AG04450 (cell line): ENCODE measurements around the gene PPA1. TPM values are rescaled to one million over a fixed set of nuclear protein-coding genes. Genes with fewer than 3 reads are reported as not detected.
"Not testable (repeated sequence)": the region's sequence is repeated elsewhere in the genome, so short reads cannot be mapped to it uniquely, and the experiment has no call there.

Experiments
- CTCF ChIA-PET: fragments of 300-600, 350-600 bp; formaldehyde crosslinking; extraction: SDS; loops from one replicate; lab custom pipeline; 2022; ENCODE audit warnings: antibody characterized with exemption, inconsistent platforms; lab: Charles Lee
- POLR2A ChIA-PET: fragments of 350-600 bp; formaldehyde crosslinking; extraction: SDS; loops from one replicate; lab custom pipeline; 2021; ENCODE audit warnings: antibody characterized with exemption, inconsistent platforms; lab: Yijun Ruan, JAX
- DNase-seq: peaks from one replicate; pipeline ENCODE4 v3.0.0-alpha.2; 2011; ENCODE audit warnings: low read depth, low spot score
- H3K27ac ChIP-seq: one replicate; pipeline ENCODE4 v1.5.1; 2012; ENCODE audit warnings: low read depth, low read length, control low read depth
- H3K27me3 ChIP-seq: one replicate; pipeline ENCODE4 v1.6.0; 2012; ENCODE audit warnings: low read length; ENCODE audit not compliant: control insufficient read depth, insufficient read depth
- H3K4me3 ChIP-seq: 2 replicates; pipeline ENCODE4 v1.5.1; 2011; ENCODE audit warnings: mild to moderate bottlenecking, low read depth, low read length, control low read depth
- H3K9me3 ChIP-seq: 2 replicates; pipeline ENCODE4 v1.5.1; 2012; ENCODE audit warnings: low read length; ENCODE audit not compliant: control insufficient read depth, insufficient read depth
- polyA plus RNA-seq: library from polyadenylated mRNA; depleted of rRNA; stranded (reverse); fragments of >200 nt; gene quantifications from 2 replicates; pipeline ENCODE4 v1.2.3, GENCODE V29; 2011
- TF ChIP-seq, protein P1 (sequence below): IDR thresholded peaks from 2 replicates; pipeline ENCODE4 v1.5.1; 2011; ENCODE audit warnings: low read depth, low read length, control low read depth, inconsistent platforms

Gene PPA1
- polyA plus RNA-seq, 1 experiment, result 227 TPM

DNA sequence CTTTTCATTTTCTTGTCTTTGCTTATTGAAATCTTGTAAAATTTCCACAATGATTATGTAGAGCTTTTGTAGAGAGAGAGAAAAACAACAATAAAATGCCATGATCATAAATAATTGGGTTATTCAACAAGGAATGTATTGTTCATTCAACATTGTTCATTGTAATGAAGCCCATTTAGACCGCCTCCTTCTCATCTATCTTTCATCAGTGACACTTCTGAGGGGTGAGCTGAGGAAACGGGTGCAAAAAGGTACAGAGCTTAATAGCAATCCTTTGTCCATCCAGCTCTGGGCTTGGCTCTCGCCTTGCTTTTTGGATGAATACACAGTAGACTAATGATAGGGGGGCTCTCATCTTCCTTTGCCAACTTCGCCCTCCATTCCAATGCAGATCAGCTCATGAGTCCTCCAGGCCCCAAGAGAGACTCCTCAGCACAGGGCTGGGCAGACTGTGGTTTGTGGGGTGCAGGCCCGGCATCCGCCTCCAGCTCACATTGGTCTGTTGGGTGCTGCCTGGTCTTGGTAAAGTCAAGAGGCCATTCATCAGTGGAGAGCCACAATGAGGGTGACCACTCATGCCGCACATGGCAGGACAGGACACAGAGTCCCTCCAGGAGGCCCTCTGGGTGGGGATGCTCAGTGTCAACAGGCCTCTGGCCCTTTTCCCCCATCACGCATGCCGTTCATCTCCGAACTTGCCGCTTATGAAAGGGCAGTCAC lies 17.9 kb upstream of the PPA1 start:
- ChIA-PET CTCF (interaction anchor here (0.9 kb wide), 1 partner anchor 30 kb away, joined by 3 read pairs; no protein-coding TSS in a partner anchor), POLR2A (no interaction called here)
- DNase-seq, result no peak
- TF ChIP-seq, protein P1, sequence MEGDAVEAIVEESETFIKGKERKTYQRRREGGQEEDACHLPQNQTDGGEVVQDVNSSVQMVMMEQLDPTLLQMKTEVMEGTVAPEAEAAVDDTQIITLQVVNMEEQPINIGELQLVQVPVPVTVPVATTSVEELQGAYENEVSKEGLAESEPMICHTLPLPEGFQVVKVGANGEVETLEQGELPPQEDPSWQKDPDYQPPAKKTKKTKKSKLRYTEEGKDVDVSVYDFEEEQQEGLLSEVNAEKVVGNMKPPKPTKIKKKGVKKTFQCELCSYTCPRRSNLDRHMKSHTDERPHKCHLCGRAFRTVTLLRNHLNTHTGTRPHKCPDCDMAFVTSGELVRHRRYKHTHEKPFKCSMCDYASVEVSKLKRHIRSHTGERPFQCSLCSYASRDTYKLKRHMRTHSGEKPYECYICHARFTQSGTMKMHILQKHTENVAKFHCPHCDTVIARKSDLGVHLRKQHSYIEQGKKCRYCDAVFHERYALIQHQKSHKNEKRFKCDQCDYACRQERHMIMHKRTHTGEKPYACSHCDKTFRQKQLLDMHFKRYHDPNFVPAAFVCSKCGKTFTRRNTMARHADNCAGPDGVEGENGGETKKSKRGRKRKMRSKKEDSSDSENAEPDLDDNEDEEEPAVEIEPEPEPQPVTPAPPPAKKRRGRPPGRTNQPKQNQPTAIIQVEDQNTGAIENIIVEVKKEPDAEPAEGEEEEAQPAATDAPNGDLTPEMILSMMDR, result no peak
- peaks cover 24% of the 10 kb centered on the region for H3K9me3 ChIP-seq
- peaks cover 38% of the 10 kb centered on the region for H3K27me3 ChIP-seq
- no peak overlapping the region for H3K27ac ChIP-seq
- no peak overlapping the region for H3K4me3 ChIP-seq

- POLR2A ChIA-PET, result no interaction called here
- Histone ChIP-seq H3K9me3 (peaks cover 9% of the 10 kb centered on the region), H3K27ac (no peak overlapping the region)
These were observed 14.1 kb upstream of the PPA1 start for GRCh38 chr10:70247360-70247759.

DNA sequence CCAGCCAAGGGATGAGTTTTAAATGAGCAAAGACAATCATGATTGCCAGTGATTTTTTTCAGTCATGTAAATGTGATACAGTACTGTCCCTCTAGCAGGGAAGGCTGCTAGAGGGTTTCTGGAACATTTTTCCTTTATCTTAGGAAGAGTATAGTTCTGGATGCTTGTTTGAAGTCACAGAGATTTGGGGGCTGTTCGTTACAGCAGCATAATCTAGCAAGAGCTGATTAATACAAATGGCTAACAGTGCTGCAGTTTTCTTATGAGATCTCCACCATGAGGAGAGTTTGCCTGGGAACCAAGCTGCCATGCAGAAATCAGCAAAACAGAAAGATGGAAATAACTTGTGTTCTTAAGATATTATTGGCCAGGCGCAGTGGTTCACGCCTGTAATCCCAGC lies 7.9 kb upstream of the PPA1 start:
- Histone ChIP-seq H3K27me3 (peaks cover 27% of the 10 kb centered on the region), H3K4me3 (no peak overlapping the region), H3K27ac (no peak overlapping the region), H3K9me3 (peaks cover 21% of the 10 kb centered on the region)
- ChIA-PET POLR2A (no interaction called here), CTCF (interaction anchor here (0.6 kb wide), 1 partner anchor 35 kb away, joined by 3 read pairs; no protein-coding TSS in a partner anchor)
- DNase-seq, result no peak
- TF ChIP-seq, protein P1, result no peak

More at GRCh38 chr10:70247360-70247759, 14.1 kb upstream of the PPA1 start:
- CTCF ChIA-PET, result interaction anchor here (1.0 kb wide), 1 partner anchor 26 kb away, joined by 3 read pairs; no protein-coding TSS in a partner anchor
- no peak for DNase-seq
- TF ChIP-seq, protein P1, result no peak
- peaks cover 45% of the 10 kb centered on the region for H3K27me3 ChIP-seq
- no peak overlapping the region for H3K4me3 ChIP-seq

DNA sequence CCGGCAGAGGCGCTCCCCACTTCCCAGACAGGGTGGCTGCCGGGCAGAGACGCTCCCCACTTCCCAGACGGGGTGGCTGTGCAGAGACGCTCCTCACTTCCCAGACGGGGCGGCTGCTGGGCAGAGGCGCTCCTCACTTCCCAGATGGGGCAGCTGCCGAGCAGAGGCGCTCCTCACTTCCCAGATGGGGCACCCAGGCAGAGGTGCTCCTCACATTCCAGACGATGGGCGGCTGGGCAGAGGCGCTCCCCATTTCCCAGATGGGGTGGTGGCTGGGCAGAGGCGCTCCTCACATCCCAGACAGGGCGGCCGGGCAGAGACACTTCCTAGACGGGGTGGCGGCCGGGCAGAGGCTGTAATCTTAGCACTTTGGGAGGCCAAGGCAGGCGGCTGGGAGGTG lies 6.8 kb upstream of the PPA1 start:
- CTCF ChIA-PET, POLR2A ChIA-PET, DNase-seq, H3K4me3 ChIP-seq, H3K27ac ChIP-seq: not testable (repeated sequence)
- Histone ChIP-seq H3K9me3 (peaks cover 21% of the 10 kb centered on the region), H3K27me3 (peaks cover 17% of the 10 kb centered on the region)

DNA sequence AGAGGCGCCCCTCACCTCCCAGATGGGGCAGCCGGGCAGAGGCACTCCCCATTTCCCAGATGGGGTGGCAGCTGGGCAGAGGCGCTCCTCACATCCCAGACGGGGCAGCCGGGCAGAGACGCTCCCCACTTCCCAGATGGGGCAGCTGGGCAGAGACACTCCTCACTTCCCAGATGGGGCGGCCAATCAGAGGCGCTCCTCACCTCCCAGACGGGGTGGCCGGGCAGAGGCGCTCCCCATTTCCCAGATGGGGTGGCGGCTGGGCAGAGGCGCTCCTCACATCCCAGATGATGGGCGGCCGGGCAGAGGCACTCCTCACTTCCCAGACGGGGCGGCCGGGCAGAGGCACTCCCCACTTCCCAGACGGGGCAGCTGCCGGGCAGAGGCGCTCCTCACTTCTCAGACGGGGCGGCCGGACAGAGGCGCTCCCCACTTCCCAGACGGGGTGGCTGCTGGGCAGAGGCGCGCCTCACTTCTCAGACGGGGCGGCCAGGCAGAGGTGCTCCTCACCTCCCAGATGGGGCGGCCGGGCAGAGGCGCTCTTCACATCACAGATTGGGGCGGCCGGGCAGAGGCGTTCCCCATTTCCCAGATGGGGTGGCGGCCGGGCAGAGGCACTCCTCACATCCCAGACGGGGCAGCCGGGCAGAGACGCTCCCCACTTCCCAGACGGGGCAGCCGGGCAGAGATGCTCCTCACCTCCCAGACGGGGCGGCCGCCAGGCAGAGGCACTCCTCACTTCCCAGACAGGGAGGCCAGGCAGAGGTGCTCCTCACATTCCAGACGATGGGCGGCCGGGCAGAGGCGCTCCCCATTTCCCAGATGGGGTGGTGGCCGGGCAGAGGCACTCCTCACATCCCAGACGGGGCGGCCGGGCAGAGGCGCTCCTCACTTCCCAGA lies 6.1 kb upstream of the PPA1 start:
- CTCF ChIA-PET, POLR2A ChIA-PET: not testable (repeated sequence)

GRCh38 chr10:70237958-70238536 lies 4.8 kb upstream of the PPA1 start:
- CTCF ChIA-PET, H3K27ac ChIP-seq, POLR2A ChIA-PET, DNase-seq, H3K4me3 ChIP-seq, H3K27me3 ChIP-seq: not testable (repeated sequence)
- H3K9me3 ChIP-seq, result peaks cover 21% of the 10 kb centered on the region

More for the DNA sequence above, 6.1 kb upstream of the PPA1 start:
- peaks cover 16% of the 10 kb centered on the region for H3K27me3 ChIP-seq
- not testable (repeated sequence) for H3K4me3 ChIP-seq, DNase-seq, H3K27ac ChIP-seq
- peaks cover 21% of the 10 kb centered on the region for H3K9me3 ChIP-seq
